22Rv1 (cell line): ENCODE data around the gene EYS.

Experiments used
- CTCF ChIP-seq: fragments of 450-650 bp; IDR thresholded peaks from 2 replicates; pipeline ENCODE4 v1.5.1; 2017; ENCODE audit warnings: mild to moderate bottlenecking
- ZFX ChIP-seq: fragments of 450-650 bp; IDR thresholded peaks from 2 replicates; pipeline ENCODE4 v1.6.1; 2017; ENCODE audit warnings: antibody characterized with exemption, borderline replicate concordance

- no peak for TF ChIP-seq CTCF
- no peak for TF ChIP-seq ZFX
These were observed 1907.7 kb downstream of the EYS start for GRCh38 chr6:63799313-63799712.
